Vein endothelial cell (primary cell): Measurements from ENCODE around the gene OR4K14. TPM values are rescaled to one million over a fixed set of nuclear protein-coding genes. Genes with fewer than 3 reads are reported as not detected.

Experiments used
- total RNA-seq: library from RNA; depleted of rRNA; stranded (reverse); fragments of >200 nt; gene quantifications from 2 replicates; pipeline ENCODE4 v1.2.3, GENCODE V29; 2012

Gene OR4K14
- not detected in 2 replicates for total RNA-seq

GRCh38 chr14:20019257-20019865, at the start of gene OR4K14:
Gene OR4K14, minus strand, starts transcription at chr14:20019307. Its CDS starts 4,114 bp downstream, at chr14:20015193.

GRCh38 chr14:20059745-20060144, 40.6 kb upstream of the OR4K14 start, which contains the start of gene OR4L1:
Gene OR4L1, plus strand, starts transcription at chr14:20060045. Its CDS starts 0 bp downstream, at chr14:20060045.

GRCh38 chr14:20035938-20036337, 16.8 kb upstream of the OR4K14 start, which contains the start of gene OR4K13:
Gene OR4K13, minus strand, starts transcription at chr14:20036038. Its CDS starts 1,280 bp downstream, at chr14:20034758.

GRCh38 chr14:20001863-20002262, 17.2 kb downstream of the OR4K14 start, which contains the start of gene OR4Q2:
Gene OR4Q2, plus strand, starts transcription at chr14:20002163.

GRCh38 chr14:19975291-19975690, 43.8 kb downstream of the OR4K14 start, which contains the start of gene OR4K15:
Gene OR4K15, plus strand, starts transcription at chr14:19975591. Its CDS starts 0 bp downstream, at chr14:19975591.

Other genes with a start within 250 kb of the OR4K14 start
- gene OR4M1, start 245.8 kb downstream of the OR4K14 start, total RNA-seq = not detected in 2 replicates
- not detected in 2 replicates for gene OR4N2, start 215.5 kb downstream of the OR4K14 start, total RNA-seq
- not detected in 2 replicates for gene OR4K2, start 144.2 kb downstream of the OR4K14 start, total RNA-seq
- gene OR4K5, start 98.7 kb downstream of the OR4K14 start, total RNA-seq = not detected in 2 replicates
- not detected in 2 replicates for gene OR4K1, start 88.4 kb downstream of the OR4K14 start, total RNA-seq
- gene OR4K15, start 43.7 kb downstream of the OR4K14 start, total RNA-seq = not detected in 2 replicates
- not detected in 2 replicates for gene OR4Q2, start 17.1 kb downstream of the OR4K14 start, total RNA-seq
- gene OR4K13, start 16.7 kb upstream of the OR4K14 start, total RNA-seq = not detected in 2 replicates
- not detected in 2 replicates for gene OR4L1, start 40.7 kb upstream of the OR4K14 start, total RNA-seq
- gene OR4K17, start 91.4 kb upstream of the OR4K14 start, total RNA-seq = not detected in 2 replicates
- not detected in 2 replicates for gene OR4N5, start 119.5 kb upstream of the OR4K14 start, total RNA-seq
- not detected in 2 replicates for gene OR11G2, start 171.6 kb upstream of the OR4K14 start, total RNA-seq
- not detected in 2 replicates for gene OR11H6, start 204.4 kb upstream of the OR4K14 start, total RNA-seq
- not detected in 2 replicates for gene OR11H7, start 209.7 kb upstream of the OR4K14 start, total RNA-seq
- gene OR11H4, start 220.0 kb upstream of the OR4K14 start, total RNA-seq = not detected in 2 replicates